ENCODE measurements around the gene DDX11.
"Not testable (repeated sequence)": the region's sequence is repeated elsewhere in the genome, so short reads cannot be mapped to it uniquely, and the experiment has no call there.

The DDX11 gene

DNA sequence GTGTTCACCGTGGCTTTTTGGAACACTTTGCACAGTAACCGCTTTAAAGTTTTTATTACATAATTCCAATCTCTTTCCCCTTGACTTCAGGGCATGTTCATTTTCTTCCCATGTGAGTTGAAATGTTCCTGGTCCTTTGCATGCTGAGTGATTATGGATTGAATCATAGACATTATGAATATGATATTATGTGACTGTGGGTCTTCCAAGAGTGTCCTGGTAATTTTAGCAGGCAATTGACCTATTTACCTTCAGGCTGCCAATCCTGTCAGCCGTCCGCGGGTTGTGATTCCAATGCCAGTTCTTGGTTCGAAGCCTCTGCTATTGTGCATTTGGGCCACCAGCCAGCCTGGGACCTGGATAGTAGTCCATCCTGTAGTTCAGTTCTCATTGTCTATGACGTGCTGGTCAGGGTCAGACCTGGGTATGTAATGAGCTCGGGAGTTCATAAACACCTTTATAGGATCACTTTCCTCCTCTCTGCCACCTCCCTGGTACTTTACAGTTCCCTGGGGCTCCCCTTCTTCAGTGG, 32.6 kb upstream of the DDX11 start:
- TF ChIP-seq, protein P1, sequence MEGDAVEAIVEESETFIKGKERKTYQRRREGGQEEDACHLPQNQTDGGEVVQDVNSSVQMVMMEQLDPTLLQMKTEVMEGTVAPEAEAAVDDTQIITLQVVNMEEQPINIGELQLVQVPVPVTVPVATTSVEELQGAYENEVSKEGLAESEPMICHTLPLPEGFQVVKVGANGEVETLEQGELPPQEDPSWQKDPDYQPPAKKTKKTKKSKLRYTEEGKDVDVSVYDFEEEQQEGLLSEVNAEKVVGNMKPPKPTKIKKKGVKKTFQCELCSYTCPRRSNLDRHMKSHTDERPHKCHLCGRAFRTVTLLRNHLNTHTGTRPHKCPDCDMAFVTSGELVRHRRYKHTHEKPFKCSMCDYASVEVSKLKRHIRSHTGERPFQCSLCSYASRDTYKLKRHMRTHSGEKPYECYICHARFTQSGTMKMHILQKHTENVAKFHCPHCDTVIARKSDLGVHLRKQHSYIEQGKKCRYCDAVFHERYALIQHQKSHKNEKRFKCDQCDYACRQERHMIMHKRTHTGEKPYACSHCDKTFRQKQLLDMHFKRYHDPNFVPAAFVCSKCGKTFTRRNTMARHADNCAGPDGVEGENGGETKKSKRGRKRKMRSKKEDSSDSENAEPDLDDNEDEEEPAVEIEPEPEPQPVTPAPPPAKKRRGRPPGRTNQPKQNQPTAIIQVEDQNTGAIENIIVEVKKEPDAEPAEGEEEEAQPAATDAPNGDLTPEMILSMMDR (IDR thresholded peaks at IDR 0.05; ENCODE audit: low read length) = no peak
- no peak for TF ChIP-seq EZH2 (IDR thresholded peaks at IDR 0.05; ENCODE audit: borderline replicate concordance, low read length)
- Histone ChIP-seq H3K4me1 (ENCODE audit: insufficient read depth, low read length, severe bottlenecking) (peaks cover 28% of the 10 kb centered on the region), H3K4me3 (ENCODE audit: low read depth, low read length, poor library complexity, severe bottlenecking) (no peak overlapping the region), H3K9me3 (ENCODE audit: low read length) (no peaks in the 10 kb centered on the region), H3F3A (ENCODE audit: insufficient read depth, low read length) (no peaks in the 10 kb centered on the region), H3K36me3 (ENCODE audit: insufficient read depth, low read length) (no peaks in the 10 kb centered on the region), H3K79me2 (ENCODE audit: insufficient read depth, low read length) (no peaks in the 10 kb centered on the region), H3K27me3 (ENCODE audit: insufficient read depth, low read length) (no peaks in the 10 kb centered on the region), H4K20me1 (ENCODE audit: insufficient read depth, low read length) (no peaks in the 10 kb centered on the region), H3K27ac (ENCODE audit: low read depth, low read length, poor library complexity, severe bottlenecking) (no peak overlapping the region), H3K4me2 (ENCODE audit: low read length) (no peak overlapping the region), H3K9ac (ENCODE audit: low read length) (no peak overlapping the region), H3K9me2 (ENCODE audit: low read depth, low read length) (no peaks in the 10 kb centered on the region), H2AFZ (ENCODE audit: low read length) (no peak overlapping the region)

DNA sequence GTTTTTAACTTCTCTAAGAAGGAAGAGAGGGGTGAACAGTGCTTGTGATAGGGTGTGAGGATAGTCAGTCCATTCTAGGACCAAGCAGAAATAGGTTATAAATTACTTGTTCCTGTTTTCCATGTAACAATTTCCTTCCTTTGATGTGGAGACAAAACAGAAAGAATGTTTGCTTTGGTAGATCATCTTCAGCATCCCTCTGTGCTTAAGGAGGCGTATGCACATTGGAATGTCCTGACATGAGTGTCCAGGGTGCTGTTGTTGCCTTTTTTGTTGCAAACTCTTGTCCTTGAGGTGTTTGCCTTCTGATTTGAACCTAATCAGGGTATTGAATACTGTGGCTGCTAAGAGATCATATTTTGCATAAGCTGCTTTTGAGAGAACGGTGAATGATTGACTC, 23.5 kb upstream of the DDX11 start:
- H4K20me1 ChIP-seq (ENCODE audit: insufficient read depth, low read length); H3K4me3 ChIP-seq (ENCODE audit: low read depth, low read length, poor library complexity, severe bottlenecking); H3K79me2 ChIP-seq (ENCODE audit: insufficient read depth, low read length); H3K9me3 ChIP-seq (ENCODE audit: low read length); H3K4me2 ChIP-seq (ENCODE audit: low read length); H3K9ac ChIP-seq (ENCODE audit: low read length); H3K27me3 ChIP-seq (ENCODE audit: insufficient read depth, low read length); H3K27ac ChIP-seq (ENCODE audit: low read depth, low read length, poor library complexity, severe bottlenecking); H3K9me2 ChIP-seq (ENCODE audit: low read depth, low read length); H2AFZ ChIP-seq (ENCODE audit: low read length); H3F3A ChIP-seq (ENCODE audit: insufficient read depth, low read length); H3K36me3 ChIP-seq (ENCODE audit: insufficient read depth, low read length): not testable (repeated sequence)
- H3K4me1 ChIP-seq (ENCODE audit: insufficient read depth, low read length, severe bottlenecking) = peaks cover 30% of the 10 kb centered on the region

DNA sequence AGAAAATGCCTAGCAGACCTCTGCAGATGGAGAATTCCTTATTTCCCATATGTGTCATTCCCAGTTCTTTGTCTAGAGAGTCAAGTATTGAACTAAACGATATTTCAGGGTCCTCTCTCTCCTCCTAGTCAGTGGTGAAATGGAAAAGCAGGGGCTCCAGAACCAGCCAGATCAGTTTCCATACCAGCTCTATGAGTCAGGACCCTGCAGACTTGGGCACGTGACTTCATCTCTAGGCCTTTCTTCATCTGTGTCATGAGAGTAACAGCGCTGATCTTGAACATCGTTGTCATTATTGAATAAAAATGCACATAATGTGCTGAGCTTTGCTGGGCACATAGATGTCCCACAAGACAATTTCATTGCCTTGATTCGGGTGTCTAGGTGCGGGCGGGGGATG, 23.1 kb upstream of the DDX11 start:
- not testable (repeated sequence) for H3K79me2 ChIP-seq (ENCODE audit: insufficient read depth, low read length); H2AFZ ChIP-seq (ENCODE audit: low read length); H3K4me2 ChIP-seq (ENCODE audit: low read length); H3K9me2 ChIP-seq (ENCODE audit: low read depth, low read length); H3K9ac ChIP-seq (ENCODE audit: low read length); H3K9me3 ChIP-seq (ENCODE audit: low read length); H3F3A ChIP-seq (ENCODE audit: insufficient read depth, low read length); H3K27ac ChIP-seq (ENCODE audit: low read depth, low read length, poor library complexity, severe bottlenecking); H3K36me3 ChIP-seq (ENCODE audit: insufficient read depth, low read length); H3K27me3 ChIP-seq (ENCODE audit: insufficient read depth, low read length); H3K4me3 ChIP-seq (ENCODE audit: low read depth, low read length, poor library complexity, severe bottlenecking); H4K20me1 ChIP-seq (ENCODE audit: insufficient read depth, low read length)
- peaks cover 30% of the 10 kb centered on the region for H3K4me1 ChIP-seq (ENCODE audit: insufficient read depth, low read length, severe bottlenecking)

DNA sequence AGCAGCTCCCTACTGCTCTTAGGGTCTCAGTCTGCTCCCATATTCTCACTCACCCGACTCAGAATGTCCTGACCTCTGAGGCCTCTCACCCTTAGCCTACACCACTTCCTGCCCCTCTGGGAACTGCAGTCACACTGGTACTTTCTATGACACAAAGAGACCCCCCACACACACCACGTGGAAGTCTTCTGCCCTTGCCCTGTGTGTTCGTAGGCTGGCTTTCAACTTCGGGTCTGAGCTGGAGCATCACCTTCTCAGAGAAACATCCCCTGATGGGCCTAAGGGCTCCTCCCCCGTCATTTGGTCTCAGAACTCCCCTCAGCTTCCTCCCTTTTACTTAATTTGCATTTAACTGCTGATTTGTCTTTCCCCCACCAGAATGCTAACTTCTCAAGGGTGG, 22.0 kb upstream of the DDX11 start:
- not testable (repeated sequence) for H3K9me3 ChIP-seq (ENCODE audit: low read length); H2AFZ ChIP-seq (ENCODE audit: low read length); H4K20me1 ChIP-seq (ENCODE audit: insufficient read depth, low read length); H3K27me3 ChIP-seq (ENCODE audit: insufficient read depth, low read length); H3K79me2 ChIP-seq (ENCODE audit: insufficient read depth, low read length); H3F3A ChIP-seq (ENCODE audit: insufficient read depth, low read length); H3K9me2 ChIP-seq (ENCODE audit: low read depth, low read length); H3K36me3 ChIP-seq (ENCODE audit: insufficient read depth, low read length)
- H3K4me1 ChIP-seq (ENCODE audit: insufficient read depth, low read length, severe bottlenecking) = peaks cover 30% of the 10 kb centered on the region
- peak overlapping the region; percentile 8 for H3K4me3 ChIP-seq (ENCODE audit: low read depth, low read length, poor library complexity, severe bottlenecking)
- H3K4me2 ChIP-seq (ENCODE audit: low read length) = peak overlapping the region; percentile 40
- peak overlapping the region; percentile 44; the same call in 1 of the 2 replicates for H3K9ac ChIP-seq (ENCODE audit: low read length)
- peak overlapping the region; percentile 74 for H3K27ac ChIP-seq (ENCODE audit: low read depth, low read length, poor library complexity, severe bottlenecking)

DNA sequence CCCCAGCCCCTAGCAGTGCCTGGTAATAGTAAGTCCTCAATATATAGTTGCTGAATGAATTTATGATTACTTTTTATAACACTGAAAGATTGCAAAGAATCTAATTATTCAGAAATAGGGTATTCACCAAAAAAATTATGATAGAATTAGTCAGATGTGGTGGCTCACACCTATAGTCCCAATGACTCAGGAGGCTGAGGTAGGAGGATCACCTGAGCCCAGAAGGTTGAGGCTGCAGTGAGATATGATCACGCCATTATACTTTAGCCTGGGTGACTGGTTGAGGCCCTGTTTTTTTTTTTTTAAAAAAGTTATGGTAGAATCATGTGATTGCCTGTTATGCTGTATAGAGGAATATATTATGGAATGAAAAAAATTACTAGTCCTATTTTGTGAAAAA, 21.5 kb upstream of the DDX11 start:
- H2AFZ ChIP-seq (ENCODE audit: low read length); H3K4me3 ChIP-seq (ENCODE audit: low read depth, low read length, poor library complexity, severe bottlenecking); H3F3A ChIP-seq (ENCODE audit: insufficient read depth, low read length); H3K36me3 ChIP-seq (ENCODE audit: insufficient read depth, low read length); H3K9ac ChIP-seq (ENCODE audit: low read length); H3K9me3 ChIP-seq (ENCODE audit: low read length); H3K27me3 ChIP-seq (ENCODE audit: insufficient read depth, low read length); H4K20me1 ChIP-seq (ENCODE audit: insufficient read depth, low read length); H3K9me2 ChIP-seq (ENCODE audit: low read depth, low read length); H3K4me2 ChIP-seq (ENCODE audit: low read length); H3K79me2 ChIP-seq (ENCODE audit: insufficient read depth, low read length): not testable (repeated sequence)
- peak overlapping the region; percentile 74 for H3K27ac ChIP-seq (ENCODE audit: low read depth, low read length, poor library complexity, severe bottlenecking)
- peaks cover 30% of the 10 kb centered on the region for H3K4me1 ChIP-seq (ENCODE audit: insufficient read depth, low read length, severe bottlenecking)

DNA sequence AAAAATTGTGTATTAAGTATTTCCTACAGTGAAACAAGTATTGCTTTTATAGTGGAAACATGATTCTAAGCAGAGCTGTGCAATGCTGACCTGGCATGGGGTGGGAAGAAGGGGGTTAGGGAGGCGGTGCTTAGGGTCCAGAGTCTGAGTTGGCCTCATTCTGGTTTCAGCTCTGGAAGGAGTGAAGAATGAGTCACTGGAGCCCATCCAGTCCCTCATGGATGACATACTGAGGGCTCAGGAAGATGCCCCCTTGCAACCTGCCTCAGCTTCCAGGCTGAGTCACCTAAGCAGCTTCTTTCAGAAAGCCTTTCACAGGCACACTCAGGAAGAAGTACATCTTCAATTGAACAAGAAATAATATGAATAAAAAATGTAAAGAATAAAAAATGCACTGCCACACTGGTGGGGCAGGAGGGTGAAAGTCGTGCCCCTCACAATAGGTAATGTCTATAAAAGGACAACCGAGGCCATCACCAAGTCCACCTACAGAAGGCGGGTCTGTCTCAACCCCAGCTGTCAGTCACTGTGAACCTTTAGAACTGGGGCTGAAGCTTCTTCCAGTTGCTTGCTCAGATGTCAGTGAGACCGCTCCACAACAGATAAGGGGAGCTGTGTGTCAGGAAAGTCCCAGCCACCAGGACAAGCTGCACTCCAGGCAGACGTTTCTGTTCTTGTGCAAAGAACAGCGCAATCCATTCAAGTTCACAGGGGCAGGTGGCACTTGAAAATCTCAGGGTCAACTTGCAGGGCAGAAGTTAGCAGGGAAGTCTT, 20.8 kb upstream of the DDX11 start:
- H3K4me2 ChIP-seq (ENCODE audit: low read length); H4K20me1 ChIP-seq (ENCODE audit: insufficient read depth, low read length); H2AFZ ChIP-seq (ENCODE audit: low read length); H3K9ac ChIP-seq (ENCODE audit: low read length); H3K27me3 ChIP-seq (ENCODE audit: insufficient read depth, low read length); H3F3A ChIP-seq (ENCODE audit: insufficient read depth, low read length); H3K9me3 ChIP-seq (ENCODE audit: low read length); H3K9me2 ChIP-seq (ENCODE audit: low read depth, low read length); H3K79me2 ChIP-seq (ENCODE audit: insufficient read depth, low read length); H3K36me3 ChIP-seq (ENCODE audit: insufficient read depth, low read length); H3K4me3 ChIP-seq (ENCODE audit: low read depth, low read length, poor library complexity, severe bottlenecking): not testable (repeated sequence)
- Histone ChIP-seq H3K4me1 (ENCODE audit: insufficient read depth, low read length, severe bottlenecking) (peaks cover 30% of the 10 kb centered on the region), H3K27ac (ENCODE audit: low read depth, low read length, poor library complexity, severe bottlenecking) (peak overlapping the region; percentile 74)

All from OCI-LY1 (cell line).